Mesenchymal stem cell (in vitro differentiated cells and primary cell): ENCODE measurements around the gene TNNT3.

Experiments
- DNase-seq: peaks from one replicate; pipeline ENCODE4 v3.0.0-alpha.2; 2013
- H2AFZ ChIP-seq: one replicate; pipeline ENCODE4 v1.6.1; 2013; ENCODE audit warnings: low read depth, mild to moderate bottlenecking, control low read depth, inconsistent platforms, low read length, moderate library complexity
- H2AK5ac ChIP-seq: 2 replicates; pipeline ENCODE4 v1.6.1; 2013; ENCODE audit warnings: low read length, moderate library complexity, mild to moderate bottlenecking, inconsistent platforms; ENCODE audit not compliant: severe bottlenecking
- H2BK120ac ChIP-seq: one replicate; pipeline ENCODE4 v1.6.1; 2013; ENCODE audit warnings: low read depth, mild to moderate bottlenecking, inconsistent platforms, low read length, moderate library complexity
- H2BK12ac ChIP-seq, 2 experiments: one replicate each; pipeline ENCODE4 v1.6.1; 2013; ENCODE audit warnings: inconsistent platforms in 2 of 2, low read length in 2 of 2, mild to moderate bottlenecking in 2 of 2, moderate library complexity in 2 of 2, control low read depth in 1 of 2
- H2BK15ac ChIP-seq: one replicate; pipeline ENCODE4 v1.6.1; 2013; ENCODE audit warnings: mild to moderate bottlenecking, low read depth, inconsistent platforms; ENCODE audit not compliant: poor library complexity, severe bottlenecking
- H2BK5ac ChIP-seq: 2 replicates; pipeline ENCODE4 v1.6.1; 2013; ENCODE audit warnings: low read depth, mild to moderate bottlenecking, low read length, control low read depth, inconsistent platforms; ENCODE audit not compliant: poor library complexity, severe bottlenecking
- H3K14ac ChIP-seq, 2 experiments: one replicate each; pipeline ENCODE4 v1.6.1; 2013; ENCODE audit warnings: inconsistent platforms in 2 of 2, low read length in 2 of 2, control low read depth in 1 of 2, mild to moderate bottlenecking in 1 of 2, moderate library complexity in 1 of 2
- H3K18ac ChIP-seq, 2 experiments: one replicate each; pipeline ENCODE4 v1.6.1; 2013; ENCODE audit warnings: inconsistent platforms in 2 of 2, low read length in 2 of 2, control low read depth in 1 of 2, low read depth in 1 of 2, mild to moderate bottlenecking in 1 of 2
- H3K23ac ChIP-seq, 2 experiments: one replicate each; pipeline ENCODE4 v1.6.1; 2013; ENCODE audit warnings: inconsistent platforms in 2 of 2, low read length in 2 of 2, mild to moderate bottlenecking in 2 of 2, moderate library complexity in 2 of 2, control low read depth in 1 of 2
- H3K27ac ChIP-seq: 2 replicates; pipeline ENCODE4 v1.5.1; 2013; ENCODE audit warnings: mild to moderate bottlenecking, moderate library complexity, low read length, control low read depth, inconsistent platforms; ENCODE audit not compliant: poor library complexity, severe bottlenecking
- H3K27me3 ChIP-seq, 2 experiments: 2 replicates each; pipeline versions ENCODE4 v1.6.1 to v1.7.0; 2013; ENCODE audit warnings: low read length in 2 of 2, mild to moderate bottlenecking in 2 of 2, moderate library complexity in 2 of 2, control low read depth in 1 of 2, inconsistent platforms in 1 of 2; ENCODE audit not compliant: control insufficient read depth in 1 of 2, insufficient read depth in 1 of 2
- H3K36me3 ChIP-seq, 2 experiments: 2 replicates each; pipeline versions ENCODE4 v1.6.1 to v1.7.0; 2013; ENCODE audit warnings: low read length in 2 of 2, control low read depth in 1 of 2, inconsistent platforms in 1 of 2, low read depth in 1 of 2, mild to moderate bottlenecking in 1 of 2; ENCODE audit not compliant: insufficient read depth in 2 of 2, control insufficient read depth in 1 of 2
- H3K4ac ChIP-seq, 2 experiments: one replicate each; pipeline ENCODE4 v1.6.1; 2013; ENCODE audit warnings: inconsistent platforms in 2 of 2, low read length in 2 of 2, mild to moderate bottlenecking in 2 of 2, moderate library complexity in 2 of 2, control low read depth in 1 of 2, low read depth in 1 of 2
- H3K4me1 ChIP-seq: 2 replicates; pipeline ENCODE4 v1.6.1; 2013; ENCODE audit warnings: low read depth, low read length, control low read depth; ENCODE audit not compliant: control insufficient read depth, insufficient read depth
- H3K4me2 ChIP-seq: 2 replicates; pipeline ENCODE4 v1.6.1; 2013; ENCODE audit warnings: low read length, mild to moderate bottlenecking, inconsistent platforms; ENCODE audit not compliant: poor library complexity, severe bottlenecking
- H3K4me3 ChIP-seq, 2 experiments: 2 replicates each; pipeline versions ENCODE4 v1.5.1 to v1.7.0; 2013; ENCODE audit warnings: low read length in 2 of 2, mild to moderate bottlenecking in 2 of 2, control low read depth in 1 of 2, low read depth in 1 of 2; ENCODE audit not compliant: insufficient read depth in 1 of 2
- H3K79me1 ChIP-seq: replicated peaks from 2 replicates; pipeline ENCODE4 v1.6.1; 2013; ENCODE audit warnings: mild to moderate bottlenecking, control low read depth, low read length, inconsistent platforms; ENCODE audit not compliant: poor library complexity, severe bottlenecking
- H3K9ac ChIP-seq: 2 replicates; pipeline ENCODE4 v1.7.0; 2013; ENCODE audit warnings: mild to moderate bottlenecking, low read length, moderate library complexity
- H3K9me3 ChIP-seq: 2 replicates; pipeline ENCODE4 v1.7.0; 2013; ENCODE audit warnings: mild to moderate bottlenecking, low read length; ENCODE audit not compliant: control insufficient read depth
- H4K8ac ChIP-seq: one replicate; pipeline ENCODE4 v1.6.1; 2013; ENCODE audit warnings: inconsistent platforms, mild to moderate bottlenecking, low read length, moderate library complexity
- H4K91ac ChIP-seq: one replicate; pipeline ENCODE4 v1.6.1; 2013; ENCODE audit warnings: mild to moderate bottlenecking, low read length, inconsistent platforms
- WGBS: methylation state at CpG from one replicate; pipeline ENCODE4 v1.1.7; 2013; ENCODE audit warnings: mixed read lengths; 5-methylcytosine and 5-hydroxymethylcytosine counted together

Gene TNNT3

GRCh38 chr11:1982873-1983600, 63.5 kb downstream of the TNNT3 start:
- Histone ChIP-seq H3K18ac (no peak overlapping the region), H2BK5ac (no peak overlapping the region), H3K9ac (no peak overlapping the region), H3K14ac (no peak overlapping the region), H2BK12ac (no peak overlapping the region), H4K8ac (no peak overlapping the region), H3K79me1 (no peaks in the 10 kb centered on the region), H3K4me2 (no peak overlapping the region), H2BK120ac (no peak overlapping the region), H3K4me1 (no peaks in the 10 kb centered on the region), H2AK5ac (no peak overlapping the region), H3K36me3 (no peaks in the 10 kb centered on the region), H3K27ac (no peak overlapping the region), H4K91ac (no peak overlapping the region), H3K4me3 (no peak overlapping the region), H3K23ac (no peak overlapping the region), H2AFZ (no peak overlapping the region), H2BK15ac (no peak overlapping the region), H3K4ac (no peak overlapping the region), H3K27me3 (no peaks in the 10 kb centered on the region), H3K9me3 (no peaks in the 10 kb centered on the region)
- DNase-seq: no peak
- WGBS: no CpG with 5 or more reads among the region's 26 CpGs

DNA sequence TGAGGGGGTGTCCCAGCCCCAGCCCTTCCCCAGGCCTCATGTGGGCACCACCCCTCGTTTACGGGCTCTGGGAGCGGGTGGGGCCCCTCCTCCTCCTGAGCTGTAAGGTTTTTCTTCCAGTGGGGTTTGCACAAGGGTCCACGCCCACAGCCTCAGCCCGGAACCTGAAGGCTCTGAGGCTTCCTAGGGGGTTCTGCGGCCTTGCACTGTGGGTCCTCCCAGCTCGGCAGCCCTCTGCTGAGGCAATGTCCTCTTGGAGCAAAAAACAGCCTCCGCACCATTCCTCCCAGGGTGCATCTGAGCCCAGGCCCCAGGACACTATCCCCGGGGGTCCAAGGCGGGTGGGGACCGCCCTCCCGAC, 64.1 kb downstream of the TNNT3 start:
- H3K4me2 ChIP-seq: no peak overlapping the region
- 57% methylated on average over 7 of the region's 12 CpGs for WGBS
- H4K8ac ChIP-seq: no peak overlapping the region
- H2AFZ ChIP-seq: no peak overlapping the region
- H2BK120ac ChIP-seq: no peak overlapping the region
- H3K36me3 ChIP-seq: no peaks in the 10 kb centered on the region
- no peaks in the 10 kb centered on the region for H3K79me1 ChIP-seq
- no peak overlapping the region for H3K23ac ChIP-seq
- H2BK12ac ChIP-seq: no peak overlapping the region
- H3K9me3 ChIP-seq: no peaks in the 10 kb centered on the region
- H3K9ac ChIP-seq: no peak overlapping the region
- H3K4me1 ChIP-seq: no peaks in the 10 kb centered on the region
- no peak overlapping the region for H2AK5ac ChIP-seq
- H3K4me3 ChIP-seq: no peak overlapping the region
- H2BK5ac ChIP-seq: no peak overlapping the region
- H3K14ac ChIP-seq: no peak overlapping the region
- H4K91ac ChIP-seq: peak overlapping the region; percentile 50
- no peak overlapping the region for H2BK15ac ChIP-seq
- no peaks in the 10 kb centered on the region for H3K27me3 ChIP-seq
- no peak overlapping the region for H3K18ac ChIP-seq
- H3K4ac ChIP-seq: no peak overlapping the region
- no peak for DNase-seq
- no peak overlapping the region for H3K27ac ChIP-seq

DNA sequence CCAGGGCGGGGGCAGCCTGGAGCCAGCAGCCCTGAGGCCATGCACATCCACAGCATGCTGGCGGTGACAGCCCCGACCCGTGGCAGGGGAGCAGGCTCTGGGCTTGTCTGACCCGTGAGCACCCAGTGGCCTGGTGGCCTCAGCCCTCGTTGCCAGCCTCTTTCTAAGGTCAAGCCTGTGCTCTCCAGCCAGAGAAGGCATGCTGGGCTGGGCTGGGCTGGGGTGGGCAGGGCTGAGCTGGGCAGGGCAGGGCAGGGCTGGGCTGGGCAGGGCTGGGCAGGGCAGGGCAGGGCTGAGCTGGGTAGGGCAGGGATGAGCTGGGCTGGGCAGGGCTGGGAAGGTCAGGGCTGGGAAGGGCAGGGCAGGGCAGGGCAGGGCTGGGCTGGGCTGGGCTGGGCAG, 67.5 kb downstream of the TNNT3 start:
- WGBS: no CpG with 5 or more reads among the region's 6 CpGs
- Histone ChIP-seq H3K14ac (no peak overlapping the region), H3K23ac (no peak overlapping the region), H2BK15ac (no peak overlapping the region), H3K4me1 (peaks cover 2% of the 10 kb centered on the region), H4K8ac (no peak overlapping the region), H3K4me3 (no peak overlapping the region), H3K4me2 (no peak overlapping the region), H2AK5ac (no peak overlapping the region), H3K27me3 (no peaks in the 10 kb centered on the region), H3K4ac (no peak overlapping the region), H3K36me3 (no peaks in the 10 kb centered on the region), H3K18ac (no peak overlapping the region), H2AFZ (no peak overlapping the region), H3K9ac (no peak overlapping the region), H3K27ac (no peak overlapping the region), H4K91ac (no peak overlapping the region), H3K9me3 (no peaks in the 10 kb centered on the region), H2BK120ac (no peak overlapping the region), H3K79me1 (no peaks in the 10 kb centered on the region), H2BK5ac (no peak overlapping the region), H2BK12ac (no peak overlapping the region)
- no peak for DNase-seq

GRCh38 chr11:1988174-1988573, 68.7 kb downstream of the TNNT3 start:
- DNase-seq: no peak
- Histone ChIP-seq H3K36me3 (no peaks in the 10 kb centered on the region), H2BK15ac (no peak overlapping the region), H3K18ac (no peak overlapping the region), H3K27me3 (no peaks in the 10 kb centered on the region), H4K91ac (no peak overlapping the region), H2BK5ac (no peak overlapping the region), H3K27ac (no peak overlapping the region), H2BK120ac (no peak overlapping the region), H3K9ac (no peak overlapping the region), H2AFZ (no peak overlapping the region), H2BK12ac (no peak overlapping the region), H3K4ac (no peak overlapping the region), H3K4me3 (no peak overlapping the region), H3K23ac (no peak overlapping the region), H4K8ac (no peak overlapping the region), H2AK5ac (no peak overlapping the region), H3K79me1 (no peaks in the 10 kb centered on the region), H3K4me2 (no peak overlapping the region), H3K9me3 (no peaks in the 10 kb centered on the region), H3K14ac (no peak overlapping the region), H3K4me1 (peaks cover 2% of the 10 kb centered on the region)
- no CpG with 5 or more reads among the region's 11 CpGs for WGBS
